ENCODE results near the gene LARGE2. TPM values are rescaled to one million over a fixed set of nuclear protein-coding genes. Genes with fewer than 3 reads are reported as not detected.
A peak's percentile ranks its signal among the peaks of the same experiment; 100 is the strongest.

Gene LARGE2
- total and polyA plus RNA-seq, 4 experiments from 2014 or later: 3.1 to 8.6 (median 4.6) TPM

DNA sequence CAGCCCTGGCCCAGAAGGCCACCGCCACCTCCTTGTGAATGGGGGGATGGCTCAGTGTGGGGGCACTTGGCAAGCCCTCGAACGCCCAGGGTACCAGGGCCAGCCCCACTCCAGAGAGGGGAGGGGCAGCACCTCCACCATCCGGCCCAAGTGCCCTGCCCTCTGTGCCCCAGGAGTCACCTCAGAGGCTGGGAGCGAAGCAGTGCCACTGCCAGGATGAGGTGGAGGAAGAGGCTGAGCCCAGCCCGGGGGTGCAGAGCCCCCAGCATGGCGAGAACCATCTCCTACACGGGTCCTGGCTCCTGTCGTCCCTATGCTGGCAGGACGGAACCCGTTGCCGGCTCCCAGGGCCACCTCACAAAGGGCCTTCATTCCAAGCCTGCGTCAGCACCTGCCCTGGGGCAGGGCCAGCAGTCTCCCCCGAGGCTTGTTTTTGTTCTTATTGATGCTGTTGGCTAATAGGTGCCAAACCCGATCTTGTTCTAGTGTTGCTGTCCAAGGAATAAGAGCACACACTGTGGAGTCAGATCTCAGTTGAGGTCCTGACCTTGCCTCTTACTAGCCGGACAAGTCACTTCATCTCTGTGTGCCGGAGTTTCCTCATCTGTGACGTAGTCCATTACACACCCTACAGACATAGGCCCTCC, 15.4 kb upstream of the LARGE2 start, which contains the start of gene FREY1:
Gene FREY1 (minus strand): TSS at position 307 of the 647 bp plus-strand sequence. CDS start 26 bp downstream, at position 281.
- no peaks in the 10 kb centered on the region for H3K4me1 ChIP-seq (ENCODE audit: insufficient read depth, low read length)
- H3K9me3 ChIP-seq (ENCODE audit: control insufficient read depth in 1 of 2, low read length in 2 of 2): no peaks in the 10 kb centered on the region
- intact Hi-C loops (cut with micrococcal nuclease): no loop called here
- H3K36me3 ChIP-seq (ENCODE audit: insufficient read depth, low read length): peaks cover 20% of the 10 kb centered on the region
- no peak within 1 kb of the TSS for H3K4me3 ChIP-seq (ENCODE audit: low read length in 2 of 2)
- H3K27me3 ChIP-seq (ENCODE audit: insufficient read depth, low read length): no peaks in the 10 kb centered on the region
- Mint-ChIP-seq H3K9me3 (no peaks in the 10 kb centered on the region), H3K36me3 (peaks cover 10 to 26% of the 10 kb centered on the region in 2 donors), H3K27ac (peak within 1 kb of the TSS in 1 of 7 donors; percentile 65), H3K4me1 (peaks cover 5 to 18% (median 10%) of the 10 kb centered on the region in 4 donors), H3K4me3 (no peak within 1 kb of the TSS), H3K27me3 (no peaks in the 10 kb centered on the region)
- H3K27ac ChIP-seq (ENCODE audit: low read depth, low read length): no peak within 1 kb of the TSS
- CTCF ChIA-PET (ENCODE audit: partially characterized antibody): no interaction called here
- POLR2A ChIA-PET (ENCODE audit: partially characterized antibody): interaction anchor here (0.7 to 2.6 kb wide), 3 partner anchors 10 to 58 kb away, joined by 3 to 17 read pairs (median 3); partner anchors contain the start of gene PEX16
- no peak for DNase-seq

DNA sequence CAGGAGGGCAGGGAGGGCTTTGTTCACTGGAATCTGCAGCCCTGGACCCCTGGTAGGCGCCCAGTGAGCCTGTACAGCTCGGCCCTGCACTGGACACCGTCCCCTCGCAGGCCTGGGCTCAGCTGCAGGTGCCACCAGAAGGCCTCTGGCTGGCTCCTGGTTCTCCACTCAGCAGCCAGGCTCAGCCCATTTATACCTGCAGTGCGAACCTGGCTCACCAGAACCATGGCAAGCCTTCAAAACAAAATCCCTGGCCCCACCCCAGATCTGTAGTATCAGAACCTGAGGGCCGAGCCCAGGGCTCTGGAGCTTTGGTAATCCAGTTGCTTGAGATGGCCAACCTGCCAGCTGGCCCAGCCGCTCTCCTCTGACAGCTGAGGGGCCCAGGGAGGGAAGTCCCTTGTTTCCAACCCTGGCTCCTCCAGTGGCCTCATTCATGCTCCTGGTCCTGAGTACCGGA, 14.5 kb upstream of the LARGE2 start:
- no peak overlapping the region for H3K4me3 Mint-ChIP-seq
- H3K27ac Mint-ChIP-seq: peak overlapping the region in 1 of 7 donors; percentile 36
- Histone ChIP-seq H3K27ac (ENCODE audit: low read depth, low read length) (no peak overlapping the region), H3K4me1 (ENCODE audit: insufficient read depth, low read length) (no peaks in the 10 kb centered on the region), H3K36me3 (ENCODE audit: insufficient read depth, low read length) (peaks cover 20% of the 10 kb centered on the region), H3K9me3 (ENCODE audit: control insufficient read depth in 1 of 2, low read length in 2 of 2) (no peaks in the 10 kb centered on the region), H3K27me3 (ENCODE audit: insufficient read depth, low read length) (no peaks in the 10 kb centered on the region), H3K4me3 (ENCODE audit: low read length in 2 of 2) (no peak overlapping the region)
- H3K9me3 Mint-ChIP-seq: no peaks in the 10 kb centered on the region
- ChIA-PET CTCF (ENCODE audit: partially characterized antibody) (no interaction called here), POLR2A (ENCODE audit: partially characterized antibody) (interaction anchor here (0.7 to 2.6 kb wide), 3 partner anchors 9 to 57 kb away, joined by 3 to 17 read pairs (median 3); partner anchors contain the start of gene PEX16)
- peaks cover 5 to 18% (median 10%) of the 10 kb centered on the region in 4 donors for H3K4me1 Mint-ChIP-seq
- no peaks in the 10 kb centered on the region for H3K27me3 Mint-ChIP-seq
- intact Hi-C loops (cut with micrococcal nuclease): no loop called here
- no peak for DNase-seq
- H3K36me3 Mint-ChIP-seq: peaks cover 10 to 26% of the 10 kb centered on the region in 2 donors

DNA sequence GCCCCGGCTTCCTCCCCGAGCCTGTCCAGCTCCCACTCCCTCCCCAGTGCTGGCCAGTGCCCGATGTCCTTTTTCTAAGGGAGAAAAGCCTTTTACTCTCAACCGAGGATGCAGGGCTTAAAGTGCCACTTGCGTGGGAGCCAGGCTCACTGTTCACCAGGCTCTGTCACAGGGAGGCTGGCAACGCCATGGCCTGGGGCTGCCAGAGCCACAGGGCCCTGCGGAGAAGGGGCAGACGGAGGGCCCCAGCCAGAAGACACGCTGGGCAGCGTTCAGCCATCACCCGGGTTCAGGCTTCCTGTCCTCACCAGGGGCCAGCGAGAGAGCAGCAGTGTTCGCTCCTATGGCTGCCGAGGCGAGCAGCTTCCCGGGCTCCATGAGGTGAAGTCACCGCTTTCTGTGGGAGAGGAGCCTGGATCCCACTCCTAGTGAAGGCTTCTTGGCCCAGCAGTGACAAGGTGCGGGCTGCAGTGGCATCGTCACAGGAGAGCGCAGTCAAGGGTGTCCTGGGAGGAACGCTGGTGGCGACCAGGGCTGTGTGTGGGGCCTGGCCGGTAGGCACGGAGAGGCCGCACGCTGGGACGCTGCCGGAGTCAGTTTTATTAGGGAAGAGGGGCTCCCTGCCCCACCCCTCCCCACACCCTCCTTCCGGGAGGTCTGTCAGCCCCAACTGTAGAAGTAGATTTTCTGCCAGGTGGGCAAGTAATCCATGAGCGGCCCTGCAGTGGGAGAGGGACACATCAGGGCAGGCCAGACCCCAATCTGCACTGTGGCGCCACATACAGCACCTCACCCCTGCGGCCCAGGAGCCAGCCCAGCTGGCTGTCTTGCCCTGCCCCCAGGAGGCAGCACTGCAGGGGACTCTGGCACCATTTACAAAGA, 12.6 kb upstream of the LARGE2 start:
- Histone ChIP-seq H3K9me3 (ENCODE audit: control insufficient read depth in 1 of 2, low read length in 2 of 2) (no peaks in the 10 kb centered on the region), H3K27ac (ENCODE audit: low read depth, low read length) (no peak overlapping the region), H3K27me3 (ENCODE audit: insufficient read depth, low read length) (no peaks in the 10 kb centered on the region), H3K36me3 (ENCODE audit: insufficient read depth, low read length) (peaks cover 39% of the 10 kb centered on the region), H3K4me3 (ENCODE audit: low read length in 2 of 2) (no peak overlapping the region), H3K4me1 (ENCODE audit: insufficient read depth, low read length) (no peaks in the 10 kb centered on the region)
- intact Hi-C loops (cut with micrococcal nuclease): no loop called here
- Mint-ChIP-seq H3K4me3 (no peak overlapping the region), H3K36me3 (peaks cover 13 to 41% of the 10 kb centered on the region in 2 donors), H3K9me3 (no peaks in the 10 kb centered on the region), H3K27ac (no peak overlapping the region), H3K27me3 (no peaks in the 10 kb centered on the region), H3K4me1 (peaks cover 6 to 22% (median 12%) of the 10 kb centered on the region in 4 donors)
- CTCF ChIA-PET (ENCODE audit: partially characterized antibody): no interaction called here
- no peak for DNase-seq
- POLR2A ChIA-PET (ENCODE audit: partially characterized antibody): interaction anchor here (1.0 to 2.6 kb wide), 3 partner anchors 7 to 63 kb away, joined by 3 to 17 read pairs (median 3); partner anchors contain the start of genes CRY2 and PEX16

DNA sequence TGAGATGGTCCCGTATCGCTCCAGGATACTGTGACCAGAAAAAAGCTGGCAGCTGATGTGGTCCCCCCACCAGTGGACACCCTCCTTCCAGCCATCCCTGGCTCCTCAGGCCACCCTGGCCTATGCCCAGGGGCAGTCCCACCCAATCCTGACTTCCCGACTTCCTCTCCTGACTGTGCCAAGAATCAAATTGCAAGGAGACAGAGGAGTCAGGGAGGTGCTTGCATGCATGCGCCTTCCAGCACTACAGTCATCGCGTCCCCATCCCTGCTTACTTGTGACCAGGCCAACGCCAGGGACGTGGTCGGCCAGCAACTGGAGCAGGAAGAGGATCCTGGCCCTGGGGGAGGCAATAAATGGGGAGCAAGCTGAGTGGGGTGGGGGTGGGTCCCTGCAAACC, 11.8 kb upstream of the LARGE2 start:
- H3K4me1 Mint-ChIP-seq: peaks cover 6 to 28% (median 16%) of the 10 kb centered on the region in 4 donors
- Histone ChIP-seq H3K36me3 (ENCODE audit: insufficient read depth, low read length) (peaks cover 45% of the 10 kb centered on the region), H3K27me3 (ENCODE audit: insufficient read depth, low read length) (no peaks in the 10 kb centered on the region), H3K27ac (ENCODE audit: low read depth, low read length) (no peak overlapping the region), H3K9me3 (ENCODE audit: control insufficient read depth in 1 of 2, low read length in 2 of 2) (no peaks in the 10 kb centered on the region), H3K4me1 (ENCODE audit: insufficient read depth, low read length) (peaks cover 4% of the 10 kb centered on the region), H3K4me3 (ENCODE audit: low read length in 2 of 2) (no peak overlapping the region)
- H3K27me3 Mint-ChIP-seq: no peaks in the 10 kb centered on the region
- CTCF ChIA-PET (ENCODE audit: partially characterized antibody): no interaction called here
- POLR2A ChIA-PET (ENCODE audit: partially characterized antibody): no interaction called here
- intact Hi-C loops (cut with micrococcal nuclease): no loop called here
- no peak overlapping the region for H3K27ac Mint-ChIP-seq
- no peaks in the 10 kb centered on the region for H3K9me3 Mint-ChIP-seq
- H3K4me3 Mint-ChIP-seq: no peak overlapping the region
- no peak for DNase-seq
- peaks cover 13 to 47% of the 10 kb centered on the region in 2 donors for H3K36me3 Mint-ChIP-seq

DNA sequence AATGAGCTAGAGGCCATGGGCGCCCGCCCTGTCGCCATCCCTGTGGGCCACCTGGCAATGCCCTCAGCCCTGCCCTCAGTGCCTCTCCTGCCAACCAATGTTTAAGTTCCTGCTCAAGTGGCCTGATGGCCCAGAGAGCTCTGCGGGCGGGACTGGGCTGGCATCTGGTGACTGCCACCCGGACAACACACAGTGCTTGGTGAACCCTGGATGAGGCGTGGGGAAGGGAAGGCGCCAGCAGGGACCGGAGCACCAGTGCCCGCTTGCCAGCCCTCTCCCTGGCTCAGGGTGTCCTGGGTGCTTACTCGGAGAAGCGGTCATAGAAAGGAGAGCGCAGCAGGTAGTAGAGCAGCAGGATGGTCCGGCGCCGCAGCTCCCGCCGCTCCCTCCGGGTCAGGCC, 8.9 kb upstream of the LARGE2 start:
- H3K9me3 Mint-ChIP-seq: peaks cover 0 to 2% (median 0%) of the 10 kb centered on the region in 8 donors
- Histone ChIP-seq H3K4me1 (ENCODE audit: insufficient read depth, low read length) (peaks cover 23% of the 10 kb centered on the region), H3K4me3 (ENCODE audit: low read length in 2 of 2) (no peak overlapping the region), H3K9me3 (ENCODE audit: control insufficient read depth in 1 of 2, low read length in 2 of 2) (no peaks in the 10 kb centered on the region), H3K27ac (ENCODE audit: low read depth, low read length) (no peak overlapping the region), H3K27me3 (ENCODE audit: insufficient read depth, low read length) (no peaks in the 10 kb centered on the region), H3K36me3 (ENCODE audit: insufficient read depth, low read length) (peaks cover 46% of the 10 kb centered on the region)
- ChIA-PET POLR2A (ENCODE audit: partially characterized antibody) (no interaction called here), CTCF (ENCODE audit: partially characterized antibody) (no interaction called here)
- H3K27me3 Mint-ChIP-seq: no peaks in the 10 kb centered on the region
- peaks cover 13 to 39% (median 25%) of the 10 kb centered on the region in 4 donors for H3K4me1 Mint-ChIP-seq
- peak overlapping the region in 1 of 8 donors; percentile 59 for H3K4me3 Mint-ChIP-seq
- peak in 1 of 5 donors; percentile 5 for DNase-seq
- peaks cover 13 to 61% of the 10 kb centered on the region in 2 donors for H3K36me3 Mint-ChIP-seq
- intact Hi-C loops (cut with micrococcal nuclease): no loop called here
- H3K27ac Mint-ChIP-seq: no peak overlapping the region

DNA sequence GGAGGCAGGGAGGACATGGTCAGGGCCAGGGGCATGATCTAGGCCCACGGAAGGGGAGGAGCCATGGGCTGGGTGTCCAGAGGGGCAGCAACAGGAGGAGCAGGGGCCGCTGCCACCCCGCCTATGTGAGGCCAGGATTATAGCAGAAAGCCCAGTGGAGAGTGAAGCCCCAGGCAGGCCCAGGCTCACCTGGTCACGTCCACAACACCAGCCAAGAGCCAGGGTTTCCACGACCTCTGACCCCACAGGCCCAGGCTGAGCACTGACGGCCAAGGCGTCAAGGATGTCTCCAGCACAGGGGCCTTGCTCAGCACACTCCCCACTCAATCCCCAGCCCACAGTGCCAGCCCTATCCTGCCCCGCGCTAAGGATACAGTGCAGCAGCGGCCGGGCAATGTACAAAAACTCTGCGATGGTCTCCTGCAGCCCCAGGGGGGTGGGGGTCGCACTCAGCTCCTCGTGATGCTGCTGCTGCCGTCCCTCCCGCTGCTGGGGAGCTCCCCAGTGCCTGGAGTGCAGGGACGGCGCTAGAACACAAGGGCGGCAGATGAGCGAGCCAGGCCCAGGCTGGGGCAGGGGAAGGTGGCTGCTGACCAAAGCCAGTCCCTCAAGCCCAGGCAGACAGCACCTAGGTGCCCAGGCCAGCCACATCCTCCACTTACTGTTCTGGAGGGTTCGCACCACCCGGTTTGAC, 8.4 kb upstream of the LARGE2 start:
- Mint-ChIP-seq H3K27ac (peak overlapping the region in 1 of 7 donors; percentile 4), H3K4me3 (no peak overlapping the region), H3K9me3 (peaks cover 0 to 2% (median 0%) of the 10 kb centered on the region in 8 donors), H3K4me1 (peaks cover 15 to 41% (median 27%) of the 10 kb centered on the region in 4 donors), H3K36me3 (peaks cover 13 to 62% of the 10 kb centered on the region in 2 donors), H3K27me3 (no peaks in the 10 kb centered on the region)
- H3K27ac ChIP-seq (ENCODE audit: low read depth, low read length): no peak overlapping the region
- H3K4me3 ChIP-seq (ENCODE audit: low read length in 2 of 2): no peak overlapping the region
- intact Hi-C loops (cut with micrococcal nuclease): no loop called here
- H3K4me1 ChIP-seq (ENCODE audit: insufficient read depth, low read length): peaks cover 29% of the 10 kb centered on the region
- no peaks in the 10 kb centered on the region for H3K9me3 ChIP-seq (ENCODE audit: control insufficient read depth in 1 of 2, low read length in 2 of 2)
- CTCF ChIA-PET (ENCODE audit: partially characterized antibody): no interaction called here
- no peaks in the 10 kb centered on the region for H3K27me3 ChIP-seq (ENCODE audit: insufficient read depth, low read length)
- DNase-seq: peak in 1 of 5 donors; percentile 17
- POLR2A ChIA-PET (ENCODE audit: partially characterized antibody): no interaction called here
- peaks cover 46% of the 10 kb centered on the region for H3K36me3 ChIP-seq (ENCODE audit: insufficient read depth, low read length)

Measured in CD4-positive, alpha-beta memory T cell (primary cell).